HG03045 (cell line): Measurements from ENCODE around the gene TMC6.
"Not testable (repeated sequence)": the region's sequence is repeated elsewhere in the genome, so short reads cannot be mapped to it uniquely, and the experiment has no call there.

Source experiments
- ATAC-seq: cut with Tn5 transposase; IDR thresholded peaks from one replicate; pipeline ENCODE4 v1.9.1; 2021; ENCODE audit warnings: mild to moderate bottlenecking, moderate library complexity; ENCODE audit not compliant: unreplicated experiment

Gene TMC6

GRCh38 chr17:78154903-78155811 lies 26.6 kb upstream of the TMC6 start:
- ATAC-seq: peak; percentile 41

- ATAC-seq: no peak
Observed at GRCh38 chr17:78151514-78152008, 23.0 kb upstream of the TMC6 start.

- no peak for ATAC-seq
Observed at GRCh38 chr17:78148286-78149016, 19.9 kb upstream of the TMC6 start.

GRCh38 chr17:78147315-78147998 lies 18.9 kb upstream of the TMC6 start:
- no peak for ATAC-seq

- ATAC-seq: no peak
Observed at GRCh38 chr17:78146881-78147280, 18.3 kb upstream of the TMC6 start.

GRCh38 chr17:78146471-78146869 lies 17.9 kb upstream of the TMC6 start:
- ATAC-seq: no peak

GRCh38 chr17:78144736-78145641 lies 16.4 kb upstream of the TMC6 start:
- ATAC-seq: no peak

- ATAC-seq: no peak
Observed at GRCh38 chr17:78144147-78144719, 15.7 kb upstream of the TMC6 start.

GRCh38 chr17:78143214-78144146 lies 14.9 kb upstream of the TMC6 start:
- no peak for ATAC-seq

GRCh38 chr17:78142119-78142861 lies 13.7 kb upstream of the TMC6 start:
- ATAC-seq: no peak

GRCh38 chr17:78141437-78142118 lies 13.0 kb upstream of the TMC6 start:
- ATAC-seq: no peak

GRCh38 chr17:78140169-78141051 lies 11.9 kb upstream of the TMC6 start:
- peak; percentile 65 for ATAC-seq

GRCh38 chr17:78139861-78140168 lies 11.3 kb upstream of the TMC6 start:
- ATAC-seq: not testable (repeated sequence)

GRCh38 chr17:78138204-78139060 lies 9.9 kb upstream of the TMC6 start:
- ATAC-seq: no peak

GRCh38 chr17:78137392-78138203 lies 9.0 kb upstream of the TMC6 start:
- no peak for ATAC-seq
